ENCODE data around the gene LHPP. TPM values are rescaled to one million over a fixed set of nuclear protein-coding genes. Genes with fewer than 3 reads are reported as not detected.

Gene LHPP
- total RNA-seq, 2 donors from 2014 or later: 26.1 to 29.8 TPM

- intact Hi-C loops (cut with DNase I, micrococcal nuclease): no loop called here
- ATAC-seq: no peak
- DNase-seq: no peak
These were observed 14.5 kb upstream of the LHPP start for GRCh38 chr10:124446830-124447750.

GRCh38 chr10:124447751-124448466, 13.7 kb upstream of the LHPP start:
- no peak for DNase-seq
- intact Hi-C loops (cut with DNase I, micrococcal nuclease): no loop called here
- ATAC-seq: peak; percentile 42

- ATAC-seq: no peak
- DNase-seq: no peak
- intact Hi-C loops (cut with DNase I, micrococcal nuclease): no loop called here
These were observed 12.9 kb upstream of the LHPP start for GRCh38 chr10:124448696-124449169.

- DNase-seq: no peak
- no peak for ATAC-seq
- intact Hi-C loops (cut with DNase I, micrococcal nuclease): no loop called here
These were observed 12.2 kb upstream of the LHPP start for GRCh38 chr10:124449170-124450011.

- no peak for DNase-seq
- ATAC-seq: no peak
These were observed 11.4 kb upstream of the LHPP start, which contains the start of gene NKX1-2 for GRCh38 chr10:124450012-124450782. Gene NKX1-2 (minus strand): TSS chr10:124450035. CDS start chr10:124449943, 92 bp downstream.

GRCh38 chr10:124450783-124451057, 10.9 kb upstream of the LHPP start:
- intact Hi-C loops (cut with DNase I, micrococcal nuclease): no loop called here
- DNase-seq (no peak), ATAC-seq (no peak)

More at GRCh38 chr10:124450012-124450782, 11.4 kb upstream of the LHPP start, which contains the start of gene NKX1-2:
- intact Hi-C loops (cut with DNase I, micrococcal nuclease): no loop called here

- ATAC-seq (no peak), DNase-seq (no peak)
- intact Hi-C loops (cut with DNase I, micrococcal nuclease): no loop called here
These were observed 10.3 kb upstream of the LHPP start for GRCh38 chr10:124451276-124451675.

- no peak for ATAC-seq
- DNase-seq: no peak
- intact Hi-C loops (cut with DNase I, micrococcal nuclease): no loop called here
These were observed 7.5 kb upstream of the LHPP start for GRCh38 chr10:124453960-124454610.

GRCh38 chr10:124455441-124455840, 6.2 kb upstream of the LHPP start:
- DNase-seq (no peak), ATAC-seq (no peak)
- intact Hi-C loops (cut with DNase I, micrococcal nuclease): no loop called here

- no peak for DNase-seq
- intact Hi-C loops (cut with DNase I, micrococcal nuclease): no loop called here
- ATAC-seq: no peak
These were observed 3.1 kb upstream of the LHPP start for GRCh38 chr10:124458473-124458872.

GRCh38 chr10:124458889-124459288, 2.7 kb upstream of the LHPP start:
- no peak for ATAC-seq
- intact Hi-C loops (cut with DNase I, micrococcal nuclease): no loop called here
- DNase-seq: no peak

GRCh38 chr10:124459395-124459794, 2.2 kb upstream of the LHPP start:
- DNase-seq (no peak), ATAC-seq (no peak)
- intact Hi-C loops (cut with DNase I, micrococcal nuclease): no loop called here

- intact Hi-C loops (cut with DNase I, micrococcal nuclease): no loop called here
- ATAC-seq (no peak), DNase-seq (no peak)
These were observed 1.5 kb upstream of the LHPP start for GRCh38 chr10:124460144-124460543.

- ATAC-seq (no peak), DNase-seq (no peak)
- intact Hi-C loops (cut with DNase I, micrococcal nuclease): no loop called here
These were observed 699 bp downstream of the LHPP start for GRCh38 chr10:124462348-124462695.

GRCh38 chr10:124464028-124464965, 2.7 kb downstream of the LHPP start:
- intact Hi-C loops (cut with DNase I, micrococcal nuclease): no loop called here
- DNase-seq: no peak

GRCh38 chr10:124465003-124465776, 3.6 kb downstream of the LHPP start:
- intact Hi-C loops (cut with DNase I, micrococcal nuclease): no loop called here
- DNase-seq: peak in 1 of 2 donors; percentile 35
- ATAC-seq: peak; percentile 49

More at GRCh38 chr10:124464028-124464965, 2.7 kb downstream of the LHPP start:
- no peak for ATAC-seq
